MM.1S (cell line): ENCODE results near the gene PHF8.

Source experiments
- DNase-seq: peaks from one replicate; pipeline ENCODE4 v3.0.0-alpha.2; 2015
- H2AFZ ChIP-seq: fragments of 300-600 bp; sonication (generic); 2 replicates; pipeline ENCODE4 v1.6.0; 2016; ENCODE audit warnings: antibody characterized with exemption, low read length
- H3F3A ChIP-seq: fragments of 300-600 bp; sonication (generic); 2 replicates; pipeline ENCODE4 v1.6.1; 2016; ENCODE audit warnings: mild to moderate bottlenecking, antibody characterized with exemption, low read length, moderate library complexity, mixed read lengths; ENCODE audit not compliant: insufficient read depth
- H3K27ac ChIP-seq: fragments of 300-600 bp; sonication (generic); 2 replicates; pipeline ENCODE4 v1.5.1; 2016; ENCODE audit warnings: mild to moderate bottlenecking, low read length
- H3K27me3 ChIP-seq: fragments of 300-600 bp; sonication (generic); replicated peaks from 2 replicates; pipeline ENCODE4 v1.6.0; 2016; ENCODE audit warnings: low read length; ENCODE audit not compliant: insufficient read depth
- H3K36me3 ChIP-seq: fragments of 300-600 bp; sonication (generic); replicated peaks from 2 replicates; pipeline ENCODE4 v1.6.1; 2016; ENCODE audit warnings: mild to moderate bottlenecking, low read length, mixed read lengths; ENCODE audit not compliant: insufficient read depth
- H3K4me1 ChIP-seq: fragments of 300-600 bp; sonication (generic); 2 replicates; pipeline ENCODE4 v1.6.1; 2016; ENCODE audit warnings: low read length, mixed read lengths
- H3K4me2 ChIP-seq: fragments of 300-600 bp; sonication (generic); 2 replicates; pipeline ENCODE4 v1.6.0; 2016; ENCODE audit warnings: low read depth, low read length
- H3K4me3 ChIP-seq: fragments of 300-600 bp; sonication (generic); 2 replicates; pipeline ENCODE4 v1.5.1; 2016; ENCODE audit warnings: low read length, mixed read lengths
- H3K79me2 ChIP-seq: fragments of 300-600 bp; sonication (generic); 2 replicates; pipeline ENCODE4 v1.6.1; 2016; ENCODE audit warnings: mixed run types, low read length, mixed read lengths
- H3K9ac ChIP-seq: fragments of 300-600 bp; sonication (generic); 2 replicates; pipeline ENCODE4 v1.6.1; 2016; ENCODE audit warnings: low read length, mixed read lengths
- H3K9me2 ChIP-seq: fragments of 300-600 bp; sonication (generic); replicated peaks from 2 replicates; pipeline ENCODE4 v1.6.1; 2016; ENCODE audit warnings: mild to moderate bottlenecking, low read length, mixed read lengths; ENCODE audit not compliant: insufficient read depth
- H3K9me3 ChIP-seq: fragments of 300-600 bp; sonication (generic); replicated peaks from 2 replicates; pipeline ENCODE4 v1.6.1; 2016; ENCODE audit warnings: mild to moderate bottlenecking, low read length, mixed read lengths; ENCODE audit not compliant: insufficient read depth
- H4K20me1 ChIP-seq: fragments of 300-600 bp; sonication (generic); 2 replicates; pipeline ENCODE4 v1.6.1; 2016; ENCODE audit warnings: mild to moderate bottlenecking, low read length, moderate library complexity, mixed read lengths; ENCODE audit not compliant: insufficient read depth
- CTCF ChIP-seq: fragments of 300-600 bp; sonication (generic); IDR thresholded peaks from 2 replicates; pipeline ENCODE4 v1.5.1; 2016; ENCODE audit warnings: antibody characterized with exemption, low read length, mixed read lengths
- EZH2 ChIP-seq: fragments of 300-600 bp; sonication (generic); optimal IDR thresholded peaks from 2 replicates; pipeline ENCODE3; 2017; ENCODE audit warnings: low read depth, mild to moderate bottlenecking, antibody characterized with exemption, low read length, mixed read lengths
- EZH2phosphoT487 ChIP-seq: fragments of 300-600 bp; sonication (generic); IDR thresholded peaks from 2 replicates; pipeline ENCODE4 v1.6.1; 2018; ENCODE audit warnings: antibody characterized with exemption, low read length

Gene PHF8

GRCh38 chrX:53895270-53895669 lies 149.0 kb downstream of the PHF8 start:
- Histone ChIP-seq H3K36me3 (no peaks in the 10 kb centered on the region), H2AFZ (no peak overlapping the region), H4K20me1 (no peaks in the 10 kb centered on the region), H3K4me3 (no peak overlapping the region), H3K9ac (no peak overlapping the region), H3F3A (no peaks in the 10 kb centered on the region), H3K4me2 (no peak overlapping the region), H3K27me3 (no peaks in the 10 kb centered on the region), H3K4me1 (no peaks in the 10 kb centered on the region), H3K9me2 (no peaks in the 10 kb centered on the region), H3K79me2 (no peaks in the 10 kb centered on the region), H3K9me3 (no peaks in the 10 kb centered on the region), H3K27ac (no peak overlapping the region)
- DNase-seq, result no peak
- TF ChIP-seq CTCF, result no peak
- no peak for TF ChIP-seq EZH2phosphoT487
- TF ChIP-seq EZH2, result no peak
